ENCODE data around the gene GCNT2. TPM values are rescaled to one million over a fixed set of nuclear protein-coding genes. Genes with fewer than 3 reads are reported as not detected.

The GCNT2 gene
- total RNA-seq, 1 experiment from 2014 or later = 18.3 TPM

DNA sequence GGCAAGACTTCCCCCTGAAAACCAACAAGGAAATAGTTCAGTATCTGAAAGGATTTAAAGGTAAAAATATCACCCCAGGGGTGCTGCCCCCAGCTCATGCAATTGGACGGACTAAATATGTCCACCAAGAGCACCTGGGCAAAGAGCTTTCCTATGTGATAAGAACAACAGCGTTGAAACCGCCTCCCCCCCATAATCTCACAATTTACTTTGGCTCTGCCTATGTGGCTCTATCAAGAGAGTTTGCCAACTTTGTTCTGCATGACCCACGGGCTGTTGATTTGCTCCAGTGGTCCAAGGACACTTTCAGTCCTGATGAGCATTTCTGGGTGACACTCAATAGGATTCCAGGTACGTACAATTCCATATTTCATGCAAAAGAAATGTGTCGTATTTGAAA is 35.8 kb downstream of the GCNT2 start:
- CTCF ChIA-PET = no interaction called here
- no TSS peak for BruUV-seq (replicated peaks)

DNA sequence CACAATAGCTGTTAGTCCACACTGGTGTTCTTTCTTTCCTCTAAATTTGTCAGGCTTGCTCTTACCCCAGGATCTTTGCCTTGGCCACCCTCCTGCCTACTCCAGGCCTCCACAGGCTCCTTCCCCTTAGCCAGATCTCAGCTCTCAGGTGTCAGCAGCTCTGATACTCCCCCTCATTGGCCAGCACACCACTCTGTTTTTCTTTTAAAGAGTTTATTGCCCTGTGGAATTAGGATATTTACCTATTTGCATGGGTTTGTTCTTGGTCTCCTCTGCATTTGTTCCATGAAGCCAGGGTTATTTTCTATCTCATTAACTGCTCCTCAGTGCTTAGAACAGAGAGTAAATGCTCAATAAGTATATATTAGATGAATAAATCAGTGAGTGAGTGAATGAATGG is 36.8 kb downstream of the GCNT2 start:
- ChIA-PET CTCF (no interaction called here), POLR2A (ENCODE audit: unreplicated experiment) (no interaction called here)
- no peak overlapping the region for H3K9ac ChIP-seq (ENCODE audit: low read length)
- no peaks in the 10 kb centered on the region for H3K4me1 ChIP-seq (ENCODE audit: insufficient read depth, low read length)
- H3K9me3 ChIP-seq (ENCODE audit: low read length) = no peaks in the 10 kb centered on the region
- H3K27ac ChIP-seq (ENCODE audit: low read length) = no peak overlapping the region
- intact Hi-C loops (cut with micrococcal nuclease) = no loop called here
- no peaks in the 10 kb centered on the region for H3K9me2 ChIP-seq (replicated peaks; ENCODE audit: low read length)
- BruUV-seq (replicated peaks) = no TSS peak
- no peak overlapping the region for H3K4me2 ChIP-seq (ENCODE audit: low read length)
- peaks cover 8% of the 10 kb centered on the region; the same call in 1 of the 2 replicates for H3K36me3 ChIP-seq (ENCODE audit: low read depth, low read length)
- DNase-seq (no peak), ATAC-seq (no peak)
- H3K79me2 ChIP-seq (ENCODE audit: low read length) = 0 out of 2 replicates have a peak, but pooled peaks cover 4% of the 10 kb centered on the region
- H2AFZ ChIP-seq (ENCODE audit: low read length) = no peak overlapping the region
- H4K20me1 ChIP-seq (ENCODE audit: low read length) = no peaks in the 10 kb centered on the region
- no peaks in the 10 kb centered on the region for H3K27me3 ChIP-seq (ENCODE audit: low read length)
- no peak for TF ChIP-seq EZH2 (IDR thresholded peaks at IDR 0.05; ENCODE audit: low read length, unreplicated experiment)
- no peak for TF ChIP-seq EZH2phosphoT487 (IDR thresholded peaks at IDR 0.05; ENCODE audit: borderline replicate concordance, low read length)
- TF ChIP-seq, protein P1, sequence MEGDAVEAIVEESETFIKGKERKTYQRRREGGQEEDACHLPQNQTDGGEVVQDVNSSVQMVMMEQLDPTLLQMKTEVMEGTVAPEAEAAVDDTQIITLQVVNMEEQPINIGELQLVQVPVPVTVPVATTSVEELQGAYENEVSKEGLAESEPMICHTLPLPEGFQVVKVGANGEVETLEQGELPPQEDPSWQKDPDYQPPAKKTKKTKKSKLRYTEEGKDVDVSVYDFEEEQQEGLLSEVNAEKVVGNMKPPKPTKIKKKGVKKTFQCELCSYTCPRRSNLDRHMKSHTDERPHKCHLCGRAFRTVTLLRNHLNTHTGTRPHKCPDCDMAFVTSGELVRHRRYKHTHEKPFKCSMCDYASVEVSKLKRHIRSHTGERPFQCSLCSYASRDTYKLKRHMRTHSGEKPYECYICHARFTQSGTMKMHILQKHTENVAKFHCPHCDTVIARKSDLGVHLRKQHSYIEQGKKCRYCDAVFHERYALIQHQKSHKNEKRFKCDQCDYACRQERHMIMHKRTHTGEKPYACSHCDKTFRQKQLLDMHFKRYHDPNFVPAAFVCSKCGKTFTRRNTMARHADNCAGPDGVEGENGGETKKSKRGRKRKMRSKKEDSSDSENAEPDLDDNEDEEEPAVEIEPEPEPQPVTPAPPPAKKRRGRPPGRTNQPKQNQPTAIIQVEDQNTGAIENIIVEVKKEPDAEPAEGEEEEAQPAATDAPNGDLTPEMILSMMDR (conservative IDR thresholded peaks at IDR 0.05; ENCODE audit: low read depth, low read length) = no peak
- no peaks in the 10 kb centered on the region for H3F3A ChIP-seq (ENCODE audit: low read length, unreplicated experiment)
- H3K4me3 ChIP-seq (ENCODE audit: low read length) = no peak overlapping the region

More for the DNA sequence above, 35.8 kb downstream of the GCNT2 start:
- ATAC-seq = no peak
- Histone ChIP-seq H3K9ac (ENCODE audit: low read length) (no peak overlapping the region), H4K20me1 (ENCODE audit: low read length) (no peaks in the 10 kb centered on the region), H3K9me2 (replicated peaks; ENCODE audit: low read length) (no peaks in the 10 kb centered on the region), H3F3A (ENCODE audit: low read length, unreplicated experiment) (no peaks in the 10 kb centered on the region), H3K27ac (ENCODE audit: low read length) (no peak overlapping the region), H3K4me2 (ENCODE audit: low read length) (no peak overlapping the region), H3K36me3 (ENCODE audit: low read depth, low read length) (peaks cover 8% of the 10 kb centered on the region; the same call in 1 of the 2 replicates), H3K9me3 (ENCODE audit: low read length) (no peaks in the 10 kb centered on the region), H3K4me3 (ENCODE audit: low read length) (no peak overlapping the region), H3K4me1 (ENCODE audit: insufficient read depth, low read length) (no peaks in the 10 kb centered on the region), H2AFZ (ENCODE audit: low read length) (no peak overlapping the region), H3K79me2 (ENCODE audit: low read length) (0 out of 2 replicates have a peak, but pooled peaks cover 4% of the 10 kb centered on the region), H3K27me3 (ENCODE audit: low read length) (no peaks in the 10 kb centered on the region)
- intact Hi-C loops (cut with micrococcal nuclease) = no loop called here
- POLR2A ChIA-PET (ENCODE audit: unreplicated experiment) = no interaction called here
- no peak for TF ChIP-seq EZH2phosphoT487 (IDR thresholded peaks at IDR 0.05; ENCODE audit: borderline replicate concordance, low read length)
- DNase-seq = no peak

DNA sequence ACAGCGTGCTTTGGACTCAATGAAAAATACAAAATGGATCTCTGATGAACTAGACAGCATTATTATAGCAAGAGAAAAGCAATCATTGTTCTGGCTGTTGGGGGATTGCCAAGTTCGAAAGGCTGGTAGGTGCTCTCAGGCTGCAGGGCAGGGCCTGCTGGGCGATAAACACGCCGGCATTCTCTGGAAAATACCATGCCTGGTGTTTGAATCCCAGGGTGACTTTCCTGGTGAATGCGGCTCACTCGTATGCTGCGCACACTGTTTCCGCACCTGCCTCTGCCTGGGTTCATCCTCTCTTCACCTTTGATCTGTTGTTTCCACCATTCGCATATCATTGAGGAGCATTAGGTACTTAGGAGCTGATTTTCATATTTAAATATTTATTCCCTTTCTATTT is 37.4 kb downstream of the GCNT2 start:
- intact Hi-C loops (cut with micrococcal nuclease) = no loop called here

More for the DNA sequence above, 37.4 kb downstream of the GCNT2 start:
- Histone ChIP-seq H3K36me3 (ENCODE audit: low read depth, low read length) (peaks cover 8% of the 10 kb centered on the region; the same call in 1 of the 2 replicates), H3K9ac (ENCODE audit: low read length) (no peak overlapping the region), H3K4me1 (ENCODE audit: insufficient read depth, low read length) (no peaks in the 10 kb centered on the region), H3K4me2 (ENCODE audit: low read length) (no peak overlapping the region), H3K27ac (ENCODE audit: low read length) (no peak overlapping the region), H3K4me3 (ENCODE audit: low read length) (no peak overlapping the region), H2AFZ (ENCODE audit: low read length) (no peak overlapping the region), H3F3A (ENCODE audit: low read length, unreplicated experiment) (no peaks in the 10 kb centered on the region), H3K9me2 (replicated peaks; ENCODE audit: low read length) (no peaks in the 10 kb centered on the region), H3K79me2 (ENCODE audit: low read length) (0 out of 2 replicates have a peak, but pooled peaks cover 4% of the 10 kb centered on the region), H3K9me3 (ENCODE audit: low read length) (no peaks in the 10 kb centered on the region), H4K20me1 (ENCODE audit: low read length) (no peaks in the 10 kb centered on the region), H3K27me3 (ENCODE audit: low read length) (no peaks in the 10 kb centered on the region)
- no peak for TF ChIP-seq EZH2 (IDR thresholded peaks at IDR 0.05; ENCODE audit: low read length, unreplicated experiment)
- TF ChIP-seq EZH2phosphoT487 (IDR thresholded peaks at IDR 0.05; ENCODE audit: borderline replicate concordance, low read length) = no peak
- BruUV-seq (replicated peaks) = no TSS peak
- ChIA-PET CTCF (no interaction called here), POLR2A (ENCODE audit: unreplicated experiment) (no interaction called here)
- DNase-seq = no peak
- ATAC-seq = no peak
